GM12865 (cell line): Measurements from ENCODE around the gene BMPR1A.

Experiments used
- DNase-seq: peaks from one replicate; pipeline ENCODE4 v3.0.0; 2010; ENCODE audit warnings: low read depth
- H3K4me3 ChIP-seq: 2 replicates; pipeline ENCODE4 v1.5.1; 2011; ENCODE audit warnings: mild to moderate bottlenecking, low read depth, low read length, control low read depth
- TF ChIP-seq, protein P1 (sequence below): IDR thresholded peaks from 2 replicates; pipeline ENCODE4 v1.5.1; 2011; ENCODE audit warnings: low read length, control low read depth, low read depth, inconsistent platforms; ENCODE audit not compliant: insufficient read depth; ENCODE audit errors: missing control alignments

BMPR1A gene

DNA sequence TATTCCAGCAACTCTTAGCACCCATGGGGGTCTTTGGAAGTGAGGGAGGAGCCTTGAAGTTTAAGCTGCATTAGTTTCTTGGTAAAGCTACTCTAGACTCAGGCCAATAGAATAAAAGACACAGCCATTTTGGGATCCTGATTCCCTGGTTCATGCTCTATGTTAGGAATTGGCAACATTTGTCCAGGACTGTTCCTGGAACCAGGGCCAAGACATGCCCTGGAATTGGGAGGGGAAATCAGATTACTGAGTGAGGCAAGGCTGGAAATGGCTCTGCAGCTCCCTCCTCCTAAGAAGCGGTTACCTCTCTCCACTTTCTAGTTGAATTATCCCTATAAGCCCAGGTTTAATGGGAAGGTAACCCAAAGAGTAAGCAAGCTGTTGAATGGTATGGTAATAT lies 14.2 kb upstream of the BMPR1A start:
- TF ChIP-seq, protein P1, sequence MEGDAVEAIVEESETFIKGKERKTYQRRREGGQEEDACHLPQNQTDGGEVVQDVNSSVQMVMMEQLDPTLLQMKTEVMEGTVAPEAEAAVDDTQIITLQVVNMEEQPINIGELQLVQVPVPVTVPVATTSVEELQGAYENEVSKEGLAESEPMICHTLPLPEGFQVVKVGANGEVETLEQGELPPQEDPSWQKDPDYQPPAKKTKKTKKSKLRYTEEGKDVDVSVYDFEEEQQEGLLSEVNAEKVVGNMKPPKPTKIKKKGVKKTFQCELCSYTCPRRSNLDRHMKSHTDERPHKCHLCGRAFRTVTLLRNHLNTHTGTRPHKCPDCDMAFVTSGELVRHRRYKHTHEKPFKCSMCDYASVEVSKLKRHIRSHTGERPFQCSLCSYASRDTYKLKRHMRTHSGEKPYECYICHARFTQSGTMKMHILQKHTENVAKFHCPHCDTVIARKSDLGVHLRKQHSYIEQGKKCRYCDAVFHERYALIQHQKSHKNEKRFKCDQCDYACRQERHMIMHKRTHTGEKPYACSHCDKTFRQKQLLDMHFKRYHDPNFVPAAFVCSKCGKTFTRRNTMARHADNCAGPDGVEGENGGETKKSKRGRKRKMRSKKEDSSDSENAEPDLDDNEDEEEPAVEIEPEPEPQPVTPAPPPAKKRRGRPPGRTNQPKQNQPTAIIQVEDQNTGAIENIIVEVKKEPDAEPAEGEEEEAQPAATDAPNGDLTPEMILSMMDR = no peak
- H3K4me3 ChIP-seq = no peak overlapping the region
- DNase-seq = no peak

DNA sequence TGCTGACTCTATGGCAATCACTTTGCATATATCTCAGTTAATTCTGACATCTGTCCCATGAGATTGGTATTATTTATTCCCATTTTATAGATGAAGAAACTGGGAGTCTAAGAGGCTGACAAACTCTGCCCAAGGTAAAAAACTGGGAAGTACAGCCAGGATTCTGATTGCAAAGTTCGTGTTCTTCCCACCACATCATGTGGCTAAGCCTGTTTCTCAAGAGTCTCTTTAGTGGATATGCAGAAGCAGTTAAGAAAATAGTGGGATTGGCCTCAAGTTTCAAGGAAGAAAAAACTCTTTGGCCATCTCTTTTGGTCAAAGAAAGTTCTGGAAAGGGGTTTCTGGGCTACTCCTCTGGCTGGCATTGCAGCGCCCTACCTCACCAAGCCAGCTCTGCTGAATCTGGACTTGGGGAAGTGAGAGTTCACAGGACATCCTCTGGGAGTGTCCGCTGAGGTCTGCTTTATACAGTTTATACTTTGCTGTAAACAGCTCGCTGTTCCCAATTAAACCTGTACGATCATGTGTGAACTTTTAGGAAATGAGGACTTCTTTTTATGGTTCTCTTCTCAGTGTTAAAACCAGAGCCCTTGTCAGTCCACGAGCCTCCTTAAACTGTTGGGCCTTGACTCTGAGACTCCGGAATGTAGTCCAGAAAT lies 12.2 kb upstream of the BMPR1A start:
- DNase-seq = no peak
- TF ChIP-seq, protein P1 = no peak
- no peak overlapping the region for H3K4me3 ChIP-seq

DNA sequence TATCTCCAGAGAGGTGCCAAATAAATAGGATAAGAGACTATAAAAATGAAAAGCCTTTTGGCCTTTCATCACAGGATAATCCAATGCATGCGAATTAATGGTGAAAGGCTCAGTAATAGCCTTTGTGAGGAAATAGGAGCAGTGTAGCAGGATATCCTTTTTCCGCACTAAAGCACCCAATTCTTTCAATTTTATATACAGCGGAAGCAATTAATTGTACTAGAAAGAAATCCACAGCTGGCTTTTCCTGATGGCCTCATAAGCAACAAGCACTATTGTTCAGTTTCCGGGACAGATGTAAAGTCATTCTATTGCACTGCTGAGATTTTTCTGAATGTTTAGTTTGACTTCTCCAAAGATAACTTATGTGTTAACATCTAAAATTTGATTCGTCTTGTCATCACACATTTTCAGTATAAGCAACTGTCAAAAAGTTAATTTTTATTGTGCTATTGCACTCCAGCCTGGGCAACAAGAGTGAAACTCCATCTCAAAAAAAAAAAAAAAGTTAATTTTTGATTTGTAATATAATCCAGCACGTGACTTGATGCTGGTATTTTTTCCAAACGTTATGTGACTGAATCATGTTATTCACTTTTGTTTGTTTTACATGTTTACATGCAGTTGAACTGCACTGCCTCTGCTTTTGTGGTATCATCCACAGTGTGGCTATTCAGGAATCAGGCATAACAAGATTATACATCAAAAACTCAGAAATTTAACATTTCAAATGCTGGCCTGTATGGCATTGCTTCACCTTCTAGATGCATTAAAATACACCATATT lies 8.4 kb upstream of the BMPR1A start:
- TF ChIP-seq, protein P1 = no peak
- no peak overlapping the region for H3K4me3 ChIP-seq
- no peak for DNase-seq

DNA sequence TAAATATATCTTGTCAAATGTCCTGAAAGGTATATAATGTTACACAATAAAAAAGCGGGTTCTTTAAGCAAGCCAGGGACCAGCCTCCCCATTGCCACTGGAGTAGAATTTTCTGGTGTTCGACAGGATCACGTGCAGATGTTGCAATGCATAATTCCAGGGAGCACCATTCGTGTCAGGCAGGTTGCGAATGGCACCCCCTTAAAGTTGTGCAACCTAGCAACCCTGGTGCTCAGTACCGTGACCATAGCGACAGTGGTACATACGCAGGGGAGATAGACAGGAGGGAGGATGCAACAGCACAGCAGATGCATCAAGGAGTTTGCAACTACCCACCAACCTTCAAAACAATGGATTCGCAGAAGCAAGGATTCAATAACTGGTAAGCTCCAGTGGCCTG lies 6.6 kb upstream of the BMPR1A start:
- TF ChIP-seq, protein P1 = no peak
- H3K4me3 ChIP-seq = no peak overlapping the region
- DNase-seq = no peak

DNA sequence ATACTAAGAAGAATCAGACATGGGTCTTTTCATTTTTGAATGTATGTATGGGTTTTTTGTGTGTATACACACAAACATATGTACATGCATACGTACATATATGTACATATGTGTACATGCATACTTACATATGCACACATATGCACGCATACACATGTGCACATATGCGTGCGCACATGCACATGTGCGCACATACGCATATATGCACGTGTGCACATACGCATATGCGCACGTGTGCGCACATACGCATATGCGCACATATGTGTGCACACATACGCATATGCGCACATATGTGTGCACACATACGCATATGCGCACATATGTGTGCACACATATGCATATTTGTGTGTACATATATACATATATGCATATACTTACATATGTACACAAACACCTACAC lies 4.9 kb upstream of the BMPR1A start:
- TF ChIP-seq, protein P1 = no peak
- no peak overlapping the region for H3K4me3 ChIP-seq
- no peak for DNase-seq

DNA sequence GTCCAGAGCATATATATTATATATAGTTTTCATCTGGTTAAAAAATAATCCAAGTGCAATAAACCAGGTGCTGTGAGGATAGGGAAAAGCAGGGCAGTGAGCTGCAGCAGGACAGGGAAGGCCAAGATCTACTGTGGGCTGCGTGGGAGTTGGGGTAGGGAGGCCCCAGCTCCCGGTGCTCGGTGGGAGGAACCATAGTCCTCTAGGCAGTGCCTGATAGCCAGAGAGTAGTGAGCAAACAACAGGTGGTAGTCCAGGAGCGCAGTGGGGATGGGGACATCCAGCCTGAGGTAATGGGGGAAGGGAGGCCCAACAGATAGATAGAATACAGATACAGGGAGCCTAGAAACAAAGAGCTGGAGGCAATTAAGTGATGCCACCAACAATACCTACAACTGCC lies 4.1 kb upstream of the BMPR1A start:
- TF ChIP-seq, protein P1 = no peak
- DNase-seq = no peak
- H3K4me3 ChIP-seq = no peak overlapping the region
